GM23338 (cell line): ENCODE results near the gene ST8SIA6. TPM values are rescaled to one million over a fixed set of nuclear protein-coding genes. Genes with fewer than 3 reads are reported as not detected.

ENCODE experiments used
- ATAC-seq: fragments of 200-7000 bp; cut with Tn5 transposase; 3 replicates; pipeline ENCODE4 v1.9.1; 2020
- DNase-seq: peaks from one replicate; pipeline ENCODE4 v3.0.0-alpha.2; 2015; ENCODE audit warnings: low spot score
- H2AFZ ChIP-seq: fragments of 200-600 bp; sonication (generic); 2 replicates; pipeline ENCODE4 v1.8.0; 2016; ENCODE audit warnings: antibody characterized with exemption, mild to moderate bottlenecking, moderate library complexity
- H3F3A ChIP-seq: fragments of 200-600 bp; sonication (generic); replicated peaks from 2 replicates; pipeline ENCODE4 v1.8.0; 2017; ENCODE audit warnings: antibody characterized with exemption, mixed run types, low read depth
- H3K27ac ChIP-seq: fragments of 200-600 bp; sonication (generic); 2 replicates; pipeline ENCODE4 v1.6.1; 2016; ENCODE audit warnings: low read depth
- H3K27me3 ChIP-seq: fragments of 200-600 bp; sonication (generic); 2 replicates; pipeline ENCODE4 v1.8.0; 2016; ENCODE audit warnings: mild to moderate bottlenecking, mixed run types, moderate library complexity; ENCODE audit not compliant: insufficient read depth
- H3K36me3 ChIP-seq: fragments of 200-600 bp; sonication (generic); 2 replicates; pipeline ENCODE4 v1.8.0; 2016; ENCODE audit warnings: mild to moderate bottlenecking; ENCODE audit not compliant: insufficient read depth
- H3K4me1 ChIP-seq: fragments of 200-600 bp; sonication (generic); 2 replicates; pipeline ENCODE4 v1.8.0; 2016; ENCODE audit warnings: mild to moderate bottlenecking, moderate library complexity; ENCODE audit not compliant: insufficient read depth
- H3K4me2 ChIP-seq: fragments of 200-600 bp; sonication (generic); 2 replicates; pipeline ENCODE4 v1.7.1; 2017; ENCODE audit warnings: mixed run types
- H3K4me3 ChIP-seq: fragments of 200-600 bp; sonication (generic); 2 replicates; pipeline ENCODE4 v1.6.1; 2016; ENCODE audit warnings: mixed run types
- H3K79me2 ChIP-seq: fragments of 200-600 bp; sonication (generic); replicated peaks from 2 replicates; pipeline ENCODE4 v1.8.0; 2017; ENCODE audit warnings: mild to moderate bottlenecking; ENCODE audit not compliant: insufficient read depth
- H3K9me2 ChIP-seq: fragments of 200-600 bp; sonication (generic); 2 replicates; pipeline ENCODE4 v1.8.0; 2017; ENCODE audit not compliant: insufficient read depth
- H4K20me1 ChIP-seq: fragments of 200-600 bp; sonication (generic); replicated peaks from 2 replicates; pipeline ENCODE4 v1.8.0; 2017; ENCODE audit warnings: mild to moderate bottlenecking; ENCODE audit not compliant: insufficient read depth
- H3K27ac Mint-ChIP-seq: 2 replicates; pipeline ENCODE4 v1.8.0; 2020; ENCODE audit warnings: inconsistent platforms, mild to moderate bottlenecking, moderate library complexity, mixed read lengths
- H3K27me3 Mint-ChIP-seq: 3 replicates; pipeline ENCODE4 v1.8.0; 2022; ENCODE audit warnings: low read depth, mild to moderate bottlenecking, moderate library complexity, mixed read lengths, inconsistent platforms; ENCODE audit not compliant: insufficient read depth, poor library complexity
- H3K36me3 Mint-ChIP-seq: 3 replicates; pipeline ENCODE4 v1.8.0; 2021; ENCODE audit warnings: low read depth, mild to moderate bottlenecking, inconsistent platforms, moderate library complexity, mixed read lengths
- H3K4me1 Mint-ChIP-seq: 3 replicates; pipeline ENCODE4 v1.8.0; 2020; ENCODE audit warnings: mild to moderate bottlenecking, inconsistent platforms, mixed read lengths
- H3K4me3 Mint-ChIP-seq: 3 replicates; pipeline ENCODE4 v1.8.0; 2021; ENCODE audit warnings: moderate library complexity, mild to moderate bottlenecking, inconsistent platforms, mixed read lengths
- H3K9me3 Mint-ChIP-seq: 3 replicates; pipeline ENCODE4 v1.8.0; 2020; ENCODE audit warnings: moderate library complexity, mild to moderate bottlenecking, inconsistent platforms, mixed read lengths
- CREB1 ChIP-seq: fragments of 250-450 bp; sonication (Bioruptor Pico); IDR thresholded peaks from 2 replicates; pipeline ENCODE4 v1.5.0; 2020; ENCODE audit warnings: low read depth, mild to moderate bottlenecking, moderate library complexity
- EZH2 ChIP-seq: fragments of 200-600 bp; sonication (generic); IDR thresholded peaks from one replicate; pipeline ENCODE4 v1.8.0; 2017; ENCODE audit warnings: antibody characterized with exemption, mild to moderate bottlenecking, low read depth; ENCODE audit not compliant: unreplicated experiment
- EZH2phosphoT487 ChIP-seq: fragments of 200-600 bp; sonication (generic); IDR thresholded peaks from one replicate; pipeline ENCODE4 v1.8.1; 2018; ENCODE audit warnings: antibody characterized with exemption; ENCODE audit not compliant: unreplicated experiment
- JUNB ChIP-seq: IDR thresholded peaks from one replicate; pipeline ENCODE4 v1.6.1; 2016; ENCODE audit warnings: antibody characterized with exemption; ENCODE audit not compliant: unreplicated experiment
- NANOG ChIP-seq: IDR thresholded peaks from 2 replicates; pipeline ENCODE4 v1.6.1; 2016; ENCODE audit warnings: antibody characterized with exemption, borderline replicate concordance
- POLR2AphosphoS5 ChIP-seq: IDR thresholded peaks from 2 replicates; pipeline ENCODE4 v1.6.1; 2016; ENCODE audit warnings: antibody characterized with exemption, low read depth
- STAT1 ChIP-seq: IDR thresholded peaks from one replicate; pipeline ENCODE4 v1.6.1; 2016; ENCODE audit warnings: antibody characterized with exemption; ENCODE audit not compliant: unreplicated experiment
- ZNF114 ChIP-seq: fragments of 250-450 bp; sonication (Bioruptor Pico); IDR thresholded peaks from 2 replicates; pipeline ENCODE4 v1.5.0; 2020; ENCODE audit warnings: mild to moderate bottlenecking, moderate library complexity
- ZNF331 ChIP-seq: fragments of 250-450 bp; sonication (Bioruptor Pico); IDR thresholded peaks from 2 replicates; pipeline ENCODE4 v1.5.0; 2020; ENCODE audit warnings: low read depth, mild to moderate bottlenecking, moderate library complexity
- polyA plus RNA-seq: library from polyadenylated mRNA; unstranded; fragments of >200 nt; fragmentation: Nextera tagmentation; extraction: Ambion mirVana; gene quantifications from 2 replicates; pipeline ENCODE4 v1.2.1, GENCODE V29; 2016
- total RNA-seq: library from RNA; depleted of rRNA; stranded (reverse); fragments of >200 nt; shearing (Covaris generic); gene quantifications from 2 replicates; pipeline ENCODE4 v1.2.3, GENCODE V29; 2014
- TF ChIP-seq, protein P1 (sequence below): fragments of 250-450 bp; sonication (Bioruptor Pico); IDR thresholded peaks from 2 replicates; pipeline ENCODE4 v1.5.0; 2020; ENCODE audit warnings: mild to moderate bottlenecking, moderate library complexity
- TF ChIP-seq, protein P2 (sequence below): IDR thresholded peaks from one replicate; pipeline ENCODE4 v1.6.1; 2018; ENCODE audit warnings: antibody characterized with exemption; ENCODE audit not compliant: unreplicated experiment

The ST8SIA6 gene
- total and polyA plus RNA-seq, 2 experiments from 2014 or later, result 1.6 to 2.3 TPM

DNA sequence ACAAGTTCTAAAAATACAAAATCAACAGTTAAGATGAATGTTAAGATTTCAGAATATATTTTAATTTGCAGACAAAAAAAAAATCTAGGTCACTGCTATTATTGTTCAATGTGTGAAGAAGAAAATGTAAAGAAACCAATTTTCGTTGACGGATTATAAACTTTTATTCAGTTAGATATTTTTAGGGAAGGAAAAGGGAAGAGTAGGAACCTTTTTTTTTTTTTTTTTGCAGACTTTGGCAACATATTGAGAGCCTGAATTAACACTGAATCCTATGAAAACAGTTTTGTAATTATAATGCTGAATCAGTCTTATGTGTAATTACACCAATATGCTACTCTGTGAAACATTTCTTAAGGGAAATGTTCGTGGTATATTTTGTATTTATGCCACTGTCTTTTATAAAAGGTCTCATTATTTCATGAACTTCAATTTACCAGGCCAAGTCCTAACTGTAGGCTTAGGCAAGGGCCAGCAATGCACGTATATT is 106.3 kb downstream of the ST8SIA6 start:
- no peak overlapping the region for H3K4me3 Mint-ChIP-seq
- H3K27ac Mint-ChIP-seq, result no peak overlapping the region
- H3K27me3 Mint-ChIP-seq, result peaks cover 5% of the 10 kb centered on the region
- no peaks in the 10 kb centered on the region for H3K36me3 Mint-ChIP-seq
- no peaks in the 10 kb centered on the region; the same call in 2 of the 3 replicates for H3K4me1 Mint-ChIP-seq
- Histone ChIP-seq H3K4me3 (no peak overlapping the region), H3K9me2 (no peaks in the 10 kb centered on the region; the same call in 1 of the 2 replicates), H2AFZ (no peak overlapping the region), H3K4me2 (no peak overlapping the region), H3K27me3 (no peaks in the 10 kb centered on the region), H4K20me1 (no peaks in the 10 kb centered on the region), H3K4me1 (no peaks in the 10 kb centered on the region), H3K27ac (no peak overlapping the region), H3K79me2 (no peaks in the 10 kb centered on the region), H3F3A (no peaks in the 10 kb centered on the region), H3K36me3 (no peaks in the 10 kb centered on the region)
- H3K9me3 Mint-ChIP-seq, result no peaks in the 10 kb centered on the region; the same call in 2 of the 3 replicates
- TF ChIP-seq, protein P1, sequence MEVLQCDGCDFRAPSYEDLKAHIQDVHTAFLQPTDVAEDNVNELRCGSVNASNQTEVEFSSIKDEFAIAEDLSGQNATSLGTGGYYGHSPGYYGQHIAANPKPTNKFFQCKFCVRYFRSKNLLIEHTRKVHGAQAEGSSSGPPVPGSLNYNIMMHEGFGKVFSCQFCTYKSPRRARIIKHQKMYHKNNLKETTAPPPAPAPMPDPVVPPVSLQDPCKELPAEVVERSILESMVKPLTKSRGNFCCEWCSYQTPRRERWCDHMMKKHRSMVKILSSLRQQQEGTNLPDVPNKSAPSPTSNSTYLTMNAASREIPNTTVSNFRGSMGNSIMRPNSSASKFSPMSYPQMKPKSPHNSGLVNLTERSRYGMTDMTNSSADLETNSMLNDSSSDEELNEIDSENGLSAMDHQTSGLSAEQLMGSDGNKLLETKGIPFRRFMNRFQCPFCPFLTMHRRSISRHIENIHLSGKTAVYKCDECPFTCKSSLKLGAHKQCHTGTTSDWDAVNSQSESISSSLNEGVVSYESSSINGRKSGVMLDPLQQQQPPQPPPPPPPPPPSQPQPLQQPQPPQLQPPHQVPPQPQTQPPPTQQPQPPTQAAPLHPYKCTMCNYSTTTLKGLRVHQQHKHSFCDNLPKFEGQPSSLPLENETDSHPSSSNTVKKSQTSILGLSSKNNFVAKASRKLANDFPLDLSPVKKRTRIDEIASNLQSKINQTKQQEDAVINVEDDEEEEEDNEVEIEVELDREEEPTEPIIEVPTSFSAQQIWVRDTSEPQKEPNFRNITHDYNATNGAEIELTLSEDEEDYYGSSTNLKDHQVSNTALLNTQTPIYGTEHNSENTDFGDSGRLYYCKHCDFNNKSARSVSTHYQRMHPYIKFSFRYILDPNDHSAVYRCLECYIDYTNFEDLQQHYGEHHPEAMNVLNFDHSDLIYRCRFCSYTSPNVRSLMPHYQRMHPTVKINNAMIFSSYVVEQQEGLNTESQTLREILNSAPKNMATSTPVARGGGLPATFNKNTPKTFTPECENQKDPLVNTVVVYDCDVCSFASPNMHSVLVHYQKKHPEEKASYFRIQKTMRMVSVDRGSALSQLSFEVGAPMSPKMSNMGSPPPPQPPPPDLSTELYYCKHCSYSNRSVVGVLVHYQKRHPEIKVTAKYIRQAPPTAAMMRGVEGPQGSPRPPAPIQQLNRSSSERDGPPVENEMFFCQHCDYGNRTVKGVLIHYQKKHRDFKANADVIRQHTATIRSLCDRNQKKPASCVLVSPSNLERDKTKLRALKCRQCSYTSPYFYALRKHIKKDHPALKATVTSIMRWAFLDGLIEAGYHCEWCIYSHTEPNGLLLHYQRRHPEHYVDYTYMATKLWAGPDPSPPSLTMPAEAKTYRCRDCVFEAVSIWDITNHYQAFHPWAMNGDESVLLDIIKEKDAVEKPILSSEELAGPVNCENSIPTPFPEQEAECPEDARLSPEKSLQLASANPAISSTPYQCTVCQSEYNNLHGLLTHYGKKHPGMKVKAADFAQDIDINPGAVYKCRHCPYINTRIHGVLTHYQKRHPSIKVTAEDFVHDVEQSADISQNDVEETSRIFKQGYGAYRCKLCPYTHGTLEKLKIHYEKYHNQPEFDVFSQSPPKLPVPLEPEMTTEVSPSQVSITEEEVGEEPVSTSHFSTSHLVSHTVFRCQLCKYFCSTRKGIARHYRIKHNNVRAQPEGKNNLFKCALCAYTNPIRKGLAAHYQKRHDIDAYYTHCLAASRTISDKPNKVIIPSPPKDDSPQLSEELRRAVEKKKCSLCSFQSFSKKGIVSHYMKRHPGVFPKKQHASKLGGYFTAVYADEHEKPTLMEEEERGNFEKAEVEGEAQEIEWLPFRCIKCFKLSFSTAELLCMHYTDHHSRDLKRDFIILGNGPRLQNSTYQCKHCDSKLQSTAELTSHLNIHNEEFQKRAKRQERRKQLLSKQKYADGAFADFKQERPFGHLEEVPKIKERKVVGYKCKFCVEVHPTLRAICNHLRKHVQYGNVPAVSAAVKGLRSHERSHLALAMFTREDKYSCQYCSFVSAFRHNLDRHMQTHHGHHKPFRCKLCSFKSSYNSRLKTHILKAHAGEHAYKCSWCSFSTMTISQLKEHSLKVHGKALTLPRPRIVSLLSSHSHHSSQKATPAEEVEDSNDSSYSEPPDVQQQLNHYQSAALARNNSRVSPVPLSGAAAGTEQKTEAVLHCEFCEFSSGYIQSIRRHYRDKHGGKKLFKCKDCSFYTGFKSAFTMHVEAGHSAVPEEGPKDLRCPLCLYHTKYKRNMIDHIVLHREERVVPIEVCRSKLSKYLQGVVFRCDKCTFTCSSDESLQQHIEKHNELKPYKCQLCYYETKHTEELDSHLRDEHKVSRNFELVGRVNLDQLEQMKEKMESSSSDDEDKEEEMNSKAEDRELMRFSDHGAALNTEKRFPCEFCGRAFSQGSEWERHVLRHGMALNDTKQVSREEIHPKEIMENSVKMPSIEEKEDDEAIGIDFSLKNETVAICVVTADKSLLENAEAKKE, result no peak
- TF ChIP-seq EZH2 (no peak), ZNF331 (CRISPR knock-in tag) (no peak), JUNB (no peak), NANOG (no peak), ZNF114 (CRISPR knock-in tag) (no peak), POLR2AphosphoS5 (no peak), CREB1 (CRISPR knock-in tag) (no peak), EZH2phosphoT487 (no peak), STAT1 (no peak)
- TF ChIP-seq, protein P2, sequence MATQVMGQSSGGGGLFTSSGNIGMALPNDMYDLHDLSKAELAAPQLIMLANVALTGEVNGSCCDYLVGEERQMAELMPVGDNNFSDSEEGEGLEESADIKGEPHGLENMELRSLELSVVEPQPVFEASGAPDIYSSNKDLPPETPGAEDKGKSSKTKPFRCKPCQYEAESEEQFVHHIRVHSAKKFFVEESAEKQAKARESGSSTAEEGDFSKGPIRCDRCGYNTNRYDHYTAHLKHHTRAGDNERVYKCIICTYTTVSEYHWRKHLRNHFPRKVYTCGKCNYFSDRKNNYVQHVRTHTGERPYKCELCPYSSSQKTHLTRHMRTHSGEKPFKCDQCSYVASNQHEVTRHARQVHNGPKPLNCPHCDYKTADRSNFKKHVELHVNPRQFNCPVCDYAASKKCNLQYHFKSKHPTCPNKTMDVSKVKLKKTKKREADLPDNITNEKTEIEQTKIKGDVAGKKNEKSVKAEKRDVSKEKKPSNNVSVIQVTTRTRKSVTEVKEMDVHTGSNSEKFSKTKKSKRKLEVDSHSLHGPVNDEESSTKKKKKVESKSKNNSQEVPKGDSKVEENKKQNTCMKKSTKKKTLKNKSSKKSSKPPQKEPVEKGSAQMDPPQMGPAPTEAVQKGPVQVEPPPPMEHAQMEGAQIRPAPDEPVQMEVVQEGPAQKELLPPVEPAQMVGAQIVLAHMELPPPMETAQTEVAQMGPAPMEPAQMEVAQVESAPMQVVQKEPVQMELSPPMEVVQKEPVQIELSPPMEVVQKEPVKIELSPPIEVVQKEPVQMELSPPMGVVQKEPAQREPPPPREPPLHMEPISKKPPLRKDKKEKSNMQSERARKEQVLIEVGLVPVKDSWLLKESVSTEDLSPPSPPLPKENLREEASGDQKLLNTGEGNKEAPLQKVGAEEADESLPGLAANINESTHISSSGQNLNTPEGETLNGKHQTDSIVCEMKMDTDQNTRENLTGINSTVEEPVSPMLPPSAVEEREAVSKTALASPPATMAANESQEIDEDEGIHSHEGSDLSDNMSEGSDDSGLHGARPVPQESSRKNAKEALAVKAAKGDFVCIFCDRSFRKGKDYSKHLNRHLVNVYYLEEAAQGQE, result no peak
- DNase-seq, result no peak
- no peak for ATAC-seq
